ENCODE measurements around the gene OSBPL7.

Gene OSBPL7

DNA sequence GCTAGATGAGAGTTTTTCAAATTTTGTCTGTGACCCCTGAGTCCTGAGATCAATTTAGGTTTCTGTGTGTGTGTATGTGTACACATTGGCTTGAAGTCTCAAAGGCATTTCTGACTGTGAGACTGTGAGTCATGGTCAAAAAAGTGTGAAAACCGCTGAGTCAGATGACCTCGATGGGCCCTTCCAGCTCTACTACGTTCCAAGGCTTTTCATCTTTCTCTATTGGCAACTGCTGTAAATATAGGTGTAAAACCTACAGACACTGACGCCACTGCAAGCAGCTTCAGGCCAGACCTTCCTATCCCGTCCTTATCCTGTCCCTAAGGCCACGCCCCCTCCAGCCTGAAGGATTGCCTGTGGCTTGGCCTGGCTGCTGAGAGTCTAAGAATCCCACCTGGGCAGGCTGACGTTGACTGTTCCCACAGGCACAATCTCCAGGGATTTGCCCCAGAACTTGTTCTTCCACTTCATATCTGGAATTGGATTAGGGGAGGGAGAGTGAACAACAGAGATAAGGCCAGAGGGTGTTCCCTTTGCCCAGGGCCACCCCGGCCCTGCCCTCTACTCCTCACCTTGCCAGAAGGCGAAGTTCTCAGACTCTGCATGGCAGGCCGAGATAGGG is 11.3 kb downstream of the OSBPL7 start:
- Histone ChIP-seq H3K27ac (ENCODE audit: low read length) (no peak overlapping the region), H3K9ac (ENCODE audit: low read depth, low read length) (no peak overlapping the region), H3K4me1 (ENCODE audit: insufficient read depth, low read length) (no peaks in the 10 kb centered on the region), H3K36me3 (ENCODE audit: insufficient read depth, low read depth, low read length) (peaks cover 12% of the 10 kb centered on the region; the same call in 1 of the 2 replicates), H3K9me3 (ENCODE audit: insufficient read depth, low read depth, low read length) (no peaks in the 10 kb centered on the region), H3K27me3 (ENCODE audit: insufficient read depth, low read length) (no peaks in the 10 kb centered on the region), H3K4me3 (ENCODE audit: low read length) (no peak overlapping the region)

DNA sequence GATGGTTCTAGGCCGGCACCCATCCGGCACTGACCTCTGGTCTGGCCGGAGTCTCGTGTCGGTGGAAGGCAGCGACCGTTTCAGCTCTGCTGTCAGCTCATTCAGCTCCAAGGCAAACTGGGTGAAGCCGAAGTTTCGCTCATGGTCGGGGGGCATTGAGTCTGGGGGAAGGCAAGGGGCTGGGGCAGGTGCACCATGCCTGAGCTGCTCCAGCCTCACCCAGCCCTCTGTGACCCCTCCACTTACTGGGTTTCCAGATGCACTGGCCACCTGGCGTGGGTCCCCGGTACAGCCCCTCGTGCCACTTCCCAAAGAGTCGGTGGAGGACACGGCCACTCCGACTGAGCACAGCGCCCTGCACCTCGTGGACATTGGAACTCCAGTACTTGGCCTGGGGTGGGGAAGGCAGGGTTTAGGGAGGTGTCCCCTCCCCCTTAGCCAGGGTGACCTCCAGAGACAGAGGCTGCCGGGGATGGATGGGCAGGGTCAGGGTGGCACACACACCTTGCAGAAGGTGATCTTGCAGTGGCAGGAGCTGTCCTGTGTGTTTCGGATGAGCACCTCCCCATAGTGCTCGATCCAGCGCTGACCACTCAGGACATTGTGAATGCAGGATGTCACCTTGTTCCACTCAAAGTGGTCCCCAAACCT is 12.6 kb downstream of the OSBPL7 start:
- H3K9me3 ChIP-seq (ENCODE audit: insufficient read depth, low read depth, low read length) = no peaks in the 10 kb centered on the region
- H3K27me3 ChIP-seq (ENCODE audit: insufficient read depth, low read length) = no peaks in the 10 kb centered on the region; the same call in 1 of the 2 replicates
- H3K9ac ChIP-seq (ENCODE audit: low read depth, low read length) = no peak overlapping the region
- H3K4me1 ChIP-seq (ENCODE audit: insufficient read depth, low read length) = no peaks in the 10 kb centered on the region
- H3K27ac ChIP-seq (ENCODE audit: low read length) = no peak overlapping the region
- peaks cover 12% of the 10 kb centered on the region; the same call in 1 of the 2 replicates for H3K36me3 ChIP-seq (ENCODE audit: insufficient read depth, low read depth, low read length)
- no peak overlapping the region for H3K4me3 ChIP-seq (ENCODE audit: low read length)

DNA sequence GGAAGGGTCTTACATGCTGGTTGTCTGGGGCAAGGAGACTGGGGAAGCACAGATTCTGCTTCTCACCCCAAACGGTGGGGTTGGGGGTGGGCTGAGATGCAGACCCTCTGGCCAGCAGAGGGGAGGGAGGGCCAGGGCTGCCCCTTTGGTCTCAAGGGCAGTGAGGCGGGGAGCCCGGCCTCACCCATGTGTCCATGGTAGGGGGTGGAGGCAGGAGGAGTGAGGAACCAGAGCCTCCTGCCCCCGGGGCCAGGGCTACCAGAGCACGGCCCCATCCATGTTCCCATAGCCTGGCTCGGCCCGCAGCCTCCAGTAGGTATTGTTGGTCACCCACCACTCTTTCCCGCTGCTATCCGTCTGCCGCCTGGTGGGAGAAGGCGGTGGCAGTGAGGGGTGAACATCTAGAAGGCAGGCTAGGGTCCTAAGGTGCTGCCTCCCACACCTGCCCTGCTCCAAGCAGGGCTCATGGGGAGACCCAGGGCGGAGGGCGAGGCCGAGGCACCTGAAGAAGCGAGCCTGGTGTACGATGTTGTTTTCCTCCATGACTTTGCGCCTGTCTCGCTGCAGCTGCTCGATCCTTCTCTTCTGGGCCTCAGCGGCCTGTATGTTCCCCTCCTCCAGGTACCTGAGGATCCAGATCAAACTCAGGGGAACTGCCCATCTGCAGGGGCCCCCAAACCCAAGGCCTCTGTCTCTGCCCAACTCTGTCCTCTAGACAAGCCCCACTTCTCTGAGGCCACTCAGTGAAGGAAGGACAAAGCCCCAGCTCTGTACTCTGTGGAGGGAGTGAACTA is 13.4 kb downstream of the OSBPL7 start:
- Histone ChIP-seq H3K9me3 (ENCODE audit: insufficient read depth, low read depth, low read length) (no peaks in the 10 kb centered on the region), H3K9ac (ENCODE audit: low read depth, low read length) (no peak overlapping the region), H3K4me1 (ENCODE audit: insufficient read depth, low read length) (no peaks in the 10 kb centered on the region), H3K27ac (ENCODE audit: low read length) (no peak overlapping the region), H3K27me3 (ENCODE audit: insufficient read depth, low read length) (no peaks in the 10 kb centered on the region; the same call in 1 of the 2 replicates), H3K36me3 (ENCODE audit: insufficient read depth, low read depth, low read length) (peaks cover 12% of the 10 kb centered on the region; the same call in 1 of the 2 replicates), H3K4me3 (ENCODE audit: low read length) (no peak overlapping the region)

DNA sequence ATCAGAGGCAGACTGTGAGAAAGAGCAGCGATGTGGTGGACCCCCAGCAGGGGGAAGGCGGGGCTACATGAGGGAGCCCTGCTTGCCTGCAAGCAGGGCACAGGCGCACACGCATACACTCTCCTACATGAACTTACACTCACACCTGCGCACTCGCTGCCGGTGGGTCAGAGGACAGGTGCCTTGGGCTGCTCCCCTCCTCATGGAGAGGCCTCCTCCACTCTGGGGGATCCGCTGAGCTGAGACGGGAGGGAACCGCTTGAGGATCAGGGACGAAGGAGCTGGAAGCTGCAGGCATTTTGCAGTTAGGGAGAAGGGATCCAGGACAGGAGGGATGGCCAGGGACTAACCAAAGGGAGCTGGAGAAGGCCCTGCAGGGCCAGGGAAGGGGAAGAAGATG is 14.2 kb downstream of the OSBPL7 start:
- H3K27ac ChIP-seq (ENCODE audit: low read length) = no peak overlapping the region
- no peaks in the 10 kb centered on the region for H3K9me3 ChIP-seq (ENCODE audit: insufficient read depth, low read depth, low read length)
- H3K4me1 ChIP-seq (ENCODE audit: insufficient read depth, low read length) = no peaks in the 10 kb centered on the region
- no peak overlapping the region for H3K4me3 ChIP-seq (ENCODE audit: low read length)
- H3K9ac ChIP-seq (ENCODE audit: low read depth, low read length) = no peak overlapping the region
- no peaks in the 10 kb centered on the region; the same call in 1 of the 2 replicates for H3K27me3 ChIP-seq (ENCODE audit: insufficient read depth, low read length)
- peaks cover 12% of the 10 kb centered on the region; the same call in 1 of the 2 replicates for H3K36me3 ChIP-seq (ENCODE audit: insufficient read depth, low read depth, low read length)

DNA sequence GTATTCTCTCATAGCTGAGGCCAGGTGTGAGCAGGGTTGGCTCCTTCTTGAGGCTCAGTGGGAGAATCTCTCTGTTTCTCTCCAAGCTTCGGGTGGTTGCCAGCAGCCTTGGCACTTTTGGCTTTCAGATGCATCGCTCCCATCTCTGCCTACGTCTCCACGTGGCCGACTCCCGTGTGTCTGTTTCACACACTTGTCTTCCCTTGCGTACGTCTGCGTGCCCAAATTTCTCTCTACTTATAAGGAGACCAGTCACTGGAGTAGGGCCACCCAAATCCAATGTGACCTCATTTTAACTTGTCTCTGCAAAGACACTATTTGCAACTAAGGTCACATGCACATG is 14.7 kb downstream of the OSBPL7 start:
- Histone ChIP-seq H3K9me3 (ENCODE audit: insufficient read depth, low read depth, low read length) (no peaks in the 10 kb centered on the region), H3K9ac (ENCODE audit: low read depth, low read length) (no peak overlapping the region), H3K36me3 (ENCODE audit: insufficient read depth, low read depth, low read length) (peaks cover 12% of the 10 kb centered on the region; the same call in 1 of the 2 replicates), H3K27ac (ENCODE audit: low read length) (no peak overlapping the region), H3K4me3 (ENCODE audit: low read length) (no peak overlapping the region), H3K27me3 (ENCODE audit: insufficient read depth, low read length) (no peaks in the 10 kb centered on the region; the same call in 1 of the 2 replicates), H3K4me1 (ENCODE audit: insufficient read depth, low read length) (no peaks in the 10 kb centered on the region)

DNA sequence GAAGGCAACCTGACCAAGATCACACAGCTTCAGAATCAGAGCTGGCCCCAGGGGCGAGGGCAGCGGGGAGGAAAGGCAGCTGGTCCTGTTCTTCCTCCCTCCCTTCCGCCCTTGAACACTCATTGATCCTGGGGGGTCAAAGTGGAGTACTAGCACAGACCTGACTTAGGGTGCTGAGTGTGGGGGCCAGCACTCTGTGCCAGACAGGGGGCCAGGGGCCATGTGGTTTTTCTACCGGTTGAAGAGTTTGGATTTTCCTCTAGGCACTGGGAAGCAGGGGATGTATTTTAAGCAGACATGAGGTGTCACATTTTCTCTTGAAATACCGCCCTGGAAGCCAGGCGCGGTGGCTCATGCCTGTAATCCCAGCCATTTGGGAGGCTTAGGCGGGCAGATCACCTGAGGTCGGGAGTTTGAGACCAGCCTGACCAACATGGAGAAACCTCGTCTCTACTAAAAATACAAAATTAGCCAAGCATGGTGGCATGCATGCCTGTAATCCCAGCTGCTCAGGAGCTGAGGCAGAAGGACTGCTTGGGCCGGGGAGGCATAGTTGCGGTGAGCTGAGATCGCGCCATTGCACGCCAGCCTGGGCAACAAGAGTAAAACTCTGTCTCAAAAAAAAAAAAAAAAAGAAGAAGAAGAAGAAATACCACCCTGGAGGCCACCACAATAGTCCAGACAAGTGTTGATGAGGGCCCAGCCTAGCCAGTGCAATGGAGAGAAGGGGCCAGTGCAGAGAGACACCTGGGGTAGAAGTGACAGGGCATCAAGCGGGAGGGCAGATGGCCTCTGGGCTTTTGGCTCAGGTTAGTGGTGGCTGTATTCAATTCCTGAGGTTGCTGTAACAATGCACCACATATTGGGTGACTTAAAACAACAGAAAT is 15.3 kb downstream of the OSBPL7 start:
- H3K27ac ChIP-seq (ENCODE audit: low read length) = no peak overlapping the region
- H3K9ac ChIP-seq (ENCODE audit: low read depth, low read length) = no peak overlapping the region
- peaks cover 12% of the 10 kb centered on the region; the same call in 1 of the 2 replicates for H3K36me3 ChIP-seq (ENCODE audit: insufficient read depth, low read depth, low read length)
- H3K4me1 ChIP-seq (ENCODE audit: insufficient read depth, low read length) = no peaks in the 10 kb centered on the region
- no peaks in the 10 kb centered on the region; the same call in 1 of the 2 replicates for H3K27me3 ChIP-seq (ENCODE audit: insufficient read depth, low read length)
- H3K4me3 ChIP-seq (ENCODE audit: low read length) = no peak overlapping the region
- no peaks in the 10 kb centered on the region for H3K9me3 ChIP-seq (ENCODE audit: insufficient read depth, low read depth, low read length)

DNA sequence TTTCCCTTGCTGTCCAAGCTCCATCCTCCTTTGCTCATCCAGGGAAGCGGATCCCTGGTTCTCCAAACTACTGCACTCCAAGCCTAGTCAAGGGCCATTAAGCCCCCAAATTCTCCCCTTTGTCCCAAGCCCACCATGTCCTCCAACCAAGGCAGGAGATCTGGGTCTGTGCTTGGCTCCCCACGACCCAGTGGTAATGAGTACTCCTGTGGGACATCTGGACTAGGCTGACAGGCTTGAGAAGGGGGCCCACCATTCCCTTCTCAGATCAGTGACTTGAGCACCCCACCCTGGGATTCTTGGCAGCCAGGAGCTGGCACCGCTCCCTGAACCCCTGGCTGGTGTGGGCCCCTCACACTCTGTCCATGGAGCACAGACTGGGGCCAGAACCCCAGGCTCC is 17.1 kb downstream of the OSBPL7 start:
- H3K9ac ChIP-seq (ENCODE audit: low read depth, low read length) = no peak overlapping the region
- H3K4me3 ChIP-seq (ENCODE audit: low read length) = no peak overlapping the region
- H3K27ac ChIP-seq (ENCODE audit: low read length) = no peak overlapping the region
- no peaks in the 10 kb centered on the region for H3K4me1 ChIP-seq (ENCODE audit: insufficient read depth, low read length)
- H3K27me3 ChIP-seq (ENCODE audit: insufficient read depth, low read length) = no peaks in the 10 kb centered on the region; the same call in 1 of the 2 replicates
- peaks cover 10% of the 10 kb centered on the region; the same call in 1 of the 2 replicates for H3K36me3 ChIP-seq (ENCODE audit: insufficient read depth, low read depth, low read length)
- H3K9me3 ChIP-seq (ENCODE audit: insufficient read depth, low read depth, low read length) = no peaks in the 10 kb centered on the region

DNA sequence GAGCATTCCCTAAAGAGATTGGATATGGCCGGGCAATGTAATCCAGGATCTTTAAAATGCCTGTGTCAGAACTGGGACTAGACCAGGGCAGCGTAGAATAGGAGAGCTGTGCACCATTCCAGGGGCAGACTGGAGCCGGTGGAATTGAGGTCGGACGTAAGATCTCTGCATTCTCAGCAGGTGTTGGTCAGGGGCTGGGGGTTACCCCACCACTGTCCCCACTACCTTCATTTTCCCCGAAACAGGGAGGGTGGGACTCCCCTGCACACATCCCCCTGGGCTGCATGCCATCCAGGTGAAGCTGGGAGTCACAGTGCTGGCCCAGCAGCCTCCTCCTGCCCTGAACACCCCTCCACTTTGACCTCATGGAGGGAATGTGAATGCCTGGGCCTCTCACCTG is 17.8 kb downstream of the OSBPL7 start:
- Histone ChIP-seq H3K9me3 (ENCODE audit: insufficient read depth, low read depth, low read length) (no peaks in the 10 kb centered on the region), H3K27ac (ENCODE audit: low read length) (no peak overlapping the region), H3K4me1 (ENCODE audit: insufficient read depth, low read length) (no peaks in the 10 kb centered on the region), H3K36me3 (ENCODE audit: insufficient read depth, low read depth, low read length) (peaks cover 2% of the 10 kb centered on the region; the same call in 1 of the 2 replicates), H3K9ac (ENCODE audit: low read depth, low read length) (no peak overlapping the region), H3K4me3 (ENCODE audit: low read length) (no peak overlapping the region), H3K27me3 (ENCODE audit: insufficient read depth, low read length) (no peaks in the 10 kb centered on the region; the same call in 1 of the 2 replicates)

DNA sequence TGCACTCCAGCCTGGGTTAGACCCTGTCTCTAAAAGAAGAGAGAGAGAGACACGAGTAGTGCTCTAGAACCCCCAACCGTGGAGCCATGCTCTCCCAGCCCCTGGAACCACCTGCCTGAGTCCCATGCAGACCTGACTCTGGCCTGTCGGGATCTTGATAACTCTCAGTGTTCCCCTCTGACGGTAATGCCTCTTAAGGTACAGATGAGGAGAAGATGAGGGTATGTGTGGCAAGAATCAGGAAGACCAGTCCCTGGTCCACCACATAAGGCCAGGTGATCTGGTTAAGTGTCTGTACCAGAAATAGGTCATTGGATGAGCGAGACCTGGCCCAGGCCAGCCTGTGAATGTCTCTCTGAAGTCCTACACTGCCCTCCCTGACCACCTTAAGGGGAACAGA is 18.4 kb downstream of the OSBPL7 start:
- no peaks in the 10 kb centered on the region for H3K4me1 ChIP-seq (ENCODE audit: insufficient read depth, low read length)
- no peak overlapping the region for H3K9ac ChIP-seq (ENCODE audit: low read depth, low read length)
- no peaks in the 10 kb centered on the region for H3K9me3 ChIP-seq (ENCODE audit: insufficient read depth, low read depth, low read length)
- peaks cover 2% of the 10 kb centered on the region; the same call in 1 of the 2 replicates for H3K36me3 ChIP-seq (ENCODE audit: insufficient read depth, low read depth, low read length)
- no peak overlapping the region for H3K4me3 ChIP-seq (ENCODE audit: low read length)
- H3K27me3 ChIP-seq (ENCODE audit: insufficient read depth, low read length) = no peaks in the 10 kb centered on the region; the same call in 1 of the 2 replicates
- H3K27ac ChIP-seq (ENCODE audit: low read length) = no peak overlapping the region

DNA sequence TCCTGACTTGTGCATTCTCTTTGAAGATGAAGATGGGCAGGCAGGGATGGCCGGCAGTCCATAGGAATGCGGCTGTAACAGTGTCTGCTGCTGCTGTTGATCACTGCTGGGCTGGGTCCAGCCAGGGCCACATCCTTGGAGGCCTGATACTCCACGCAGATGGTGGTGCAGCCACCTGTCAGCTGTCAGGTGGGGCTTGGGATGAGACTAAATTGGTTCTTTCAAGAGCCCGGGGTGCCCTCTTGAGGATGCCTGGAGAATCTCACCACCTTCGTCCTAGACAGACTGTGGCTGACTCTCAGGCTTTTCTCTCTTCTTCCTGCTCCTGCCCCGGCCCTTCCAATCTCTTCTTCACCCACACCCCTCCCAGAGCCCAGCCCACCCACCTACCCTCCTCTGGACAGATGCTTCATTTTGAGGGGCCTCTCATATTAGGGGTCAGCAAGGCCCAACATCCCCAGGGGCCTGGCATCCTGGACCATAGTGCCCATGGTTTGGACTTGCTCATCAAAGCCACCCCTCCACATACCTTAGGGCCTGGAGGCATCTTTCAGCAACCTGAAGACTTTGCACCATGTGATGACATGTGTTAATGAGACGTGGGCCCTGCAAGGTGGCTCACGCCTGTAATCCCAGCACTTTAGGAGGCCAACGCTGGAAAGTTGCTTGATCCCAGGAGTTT is 19.1 kb downstream of the OSBPL7 start:
- Histone ChIP-seq H3K27ac (ENCODE audit: low read length) (no peak overlapping the region), H3K4me1 (ENCODE audit: insufficient read depth, low read length) (no peaks in the 10 kb centered on the region), H3K4me3 (ENCODE audit: low read length) (no peak overlapping the region), H3K9ac (ENCODE audit: low read depth, low read length) (no peak overlapping the region), H3K36me3 (ENCODE audit: insufficient read depth, low read depth, low read length) (peaks cover 2% of the 10 kb centered on the region; the same call in 1 of the 2 replicates), H3K9me3 (ENCODE audit: insufficient read depth, low read depth, low read length) (no peaks in the 10 kb centered on the region), H3K27me3 (ENCODE audit: insufficient read depth, low read length) (no peaks in the 10 kb centered on the region; the same call in 1 of the 2 replicates)
